ENCODE data around the gene LDAF1.

The LDAF1 gene

GRCh38 chr16:21211486-21211885, 53.0 kb downstream of the LDAF1 start, which contains the start of gene ZP2:
ZP2 (minus strand) TSS chr16:21211574; CDS start chr16:21211547, 27 bp downstream.
- Histone ChIP-seq H3K4me3 (ENCODE audit: low read depth in 1 of 2, low read length in 1 of 2) (no peak within 1 kb of the TSS), H3K27me3 (peaks cover 58% of the 10 kb centered on the region), H3K4me1 (ENCODE audit: control insufficient read depth in 1 of 2, insufficient read depth in 1 of 2, low read depth in 1 of 2, low read length in 1 of 2) (no peaks in the 10 kb centered on the region), H3K36me3 (no peaks in the 10 kb centered on the region), H3K9me3 (no peaks in the 10 kb centered on the region), H3K27ac (no peak within 1 kb of the TSS)
- TF ChIP-seq, protein P1, sequence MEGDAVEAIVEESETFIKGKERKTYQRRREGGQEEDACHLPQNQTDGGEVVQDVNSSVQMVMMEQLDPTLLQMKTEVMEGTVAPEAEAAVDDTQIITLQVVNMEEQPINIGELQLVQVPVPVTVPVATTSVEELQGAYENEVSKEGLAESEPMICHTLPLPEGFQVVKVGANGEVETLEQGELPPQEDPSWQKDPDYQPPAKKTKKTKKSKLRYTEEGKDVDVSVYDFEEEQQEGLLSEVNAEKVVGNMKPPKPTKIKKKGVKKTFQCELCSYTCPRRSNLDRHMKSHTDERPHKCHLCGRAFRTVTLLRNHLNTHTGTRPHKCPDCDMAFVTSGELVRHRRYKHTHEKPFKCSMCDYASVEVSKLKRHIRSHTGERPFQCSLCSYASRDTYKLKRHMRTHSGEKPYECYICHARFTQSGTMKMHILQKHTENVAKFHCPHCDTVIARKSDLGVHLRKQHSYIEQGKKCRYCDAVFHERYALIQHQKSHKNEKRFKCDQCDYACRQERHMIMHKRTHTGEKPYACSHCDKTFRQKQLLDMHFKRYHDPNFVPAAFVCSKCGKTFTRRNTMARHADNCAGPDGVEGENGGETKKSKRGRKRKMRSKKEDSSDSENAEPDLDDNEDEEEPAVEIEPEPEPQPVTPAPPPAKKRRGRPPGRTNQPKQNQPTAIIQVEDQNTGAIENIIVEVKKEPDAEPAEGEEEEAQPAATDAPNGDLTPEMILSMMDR (IDR thresholded peaks at IDR 0.05) = no peak

DNA sequence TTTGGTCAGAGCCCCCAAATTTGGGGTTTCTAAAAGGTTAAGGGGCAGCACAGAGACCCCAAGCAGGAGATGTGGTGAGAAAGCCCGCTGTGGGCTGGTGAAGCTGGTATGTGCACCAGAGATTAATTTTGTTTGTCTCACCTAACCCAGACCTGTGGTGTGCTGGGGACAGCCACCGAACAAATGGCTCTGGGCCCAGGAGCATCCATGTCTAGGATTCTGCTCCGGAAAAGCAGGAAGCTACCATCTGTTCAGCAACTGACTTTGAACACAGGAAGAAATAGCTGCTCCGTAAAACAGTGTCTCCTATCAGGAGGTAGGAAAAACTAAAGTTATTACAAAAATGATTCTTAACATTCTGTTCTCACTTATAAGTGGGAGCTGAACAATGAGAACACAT, 55.6 kb downstream of the LDAF1 start:
- H3K4me1 ChIP-seq (ENCODE audit: control insufficient read depth in 1 of 2, insufficient read depth in 1 of 2, low read depth in 1 of 2, low read length in 1 of 2) = no peaks in the 10 kb centered on the region
- no peaks in the 10 kb centered on the region for H3K9me3 ChIP-seq
- H3K36me3 ChIP-seq = no peaks in the 10 kb centered on the region
- no peak overlapping the region for H3K4me3 ChIP-seq (ENCODE audit: low read depth in 1 of 2, low read length in 1 of 2)
- peaks cover 57% of the 10 kb centered on the region for H3K27me3 ChIP-seq
- TF ChIP-seq, protein P1 (IDR thresholded peaks at IDR 0.05) = no peak
- H3K27ac ChIP-seq = no peak overlapping the region

DNA sequence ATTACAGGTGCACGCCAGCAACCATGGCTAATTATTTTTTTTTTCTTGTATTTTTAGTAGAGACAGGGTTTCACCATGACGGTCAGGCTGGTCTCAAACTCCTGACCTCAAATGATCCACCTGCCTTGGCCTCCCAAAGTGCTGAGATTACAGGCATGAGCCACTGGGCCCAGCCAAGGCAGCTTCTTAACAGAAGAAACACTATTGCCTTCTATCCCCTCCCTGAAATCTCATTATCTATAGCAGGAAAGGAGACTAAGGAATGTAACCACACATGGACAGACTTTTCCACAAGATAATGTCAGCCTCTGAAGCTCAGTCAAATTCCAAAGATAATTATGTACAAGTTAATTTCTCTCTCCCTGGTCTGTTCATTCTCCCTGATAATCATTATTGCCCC, 58.6 kb downstream of the LDAF1 start:
- Histone ChIP-seq H3K9me3 (no peaks in the 10 kb centered on the region), H3K4me1 (ENCODE audit: control insufficient read depth in 1 of 2, insufficient read depth in 1 of 2, low read depth in 1 of 2, low read length in 1 of 2) (no peaks in the 10 kb centered on the region)
- TF ChIP-seq, protein P1 (IDR thresholded peaks at IDR 0.05) = no peak

DNA sequence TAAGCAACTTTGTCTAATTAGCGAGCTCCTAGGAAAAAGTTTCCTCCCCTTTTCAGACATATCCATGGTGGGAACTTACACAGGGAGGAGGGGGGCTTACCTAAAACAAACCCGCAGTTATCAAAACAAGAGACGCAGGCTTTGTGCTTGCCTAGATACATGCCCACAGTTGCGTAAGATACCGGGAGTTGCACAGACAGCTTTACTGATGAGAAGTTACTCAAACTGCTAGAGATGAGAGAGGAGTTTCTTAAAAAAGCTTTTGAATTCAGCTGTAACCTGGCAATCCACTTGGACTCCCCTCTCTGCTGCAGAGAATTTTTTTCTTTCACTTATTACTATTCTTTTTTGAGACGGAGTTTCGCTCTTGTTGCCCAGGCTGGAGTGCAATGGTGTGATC, 59.7 kb downstream of the LDAF1 start:
- H3K27ac ChIP-seq = no peak overlapping the region
- peaks cover 52% of the 10 kb centered on the region for H3K27me3 ChIP-seq
- TF ChIP-seq, protein P1 (IDR thresholded peaks at IDR 0.05) = no peak
- H3K4me1 ChIP-seq (ENCODE audit: control insufficient read depth in 1 of 2, insufficient read depth in 1 of 2, low read depth in 1 of 2, low read length in 1 of 2) = no peaks in the 10 kb centered on the region
- H3K9me3 ChIP-seq = no peaks in the 10 kb centered on the region
- H3K36me3 ChIP-seq = no peaks in the 10 kb centered on the region
- H3K4me3 ChIP-seq (ENCODE audit: low read depth in 1 of 2, low read length in 1 of 2) = no peak overlapping the region

More for the DNA sequence above, 58.6 kb downstream of the LDAF1 start:
- Histone ChIP-seq H3K27me3 (peaks cover 46% of the 10 kb centered on the region), H3K4me3 (ENCODE audit: low read depth in 1 of 2, low read length in 1 of 2) (no peak overlapping the region), H3K36me3 (no peaks in the 10 kb centered on the region), H3K27ac (no peak overlapping the region)

DNA sequence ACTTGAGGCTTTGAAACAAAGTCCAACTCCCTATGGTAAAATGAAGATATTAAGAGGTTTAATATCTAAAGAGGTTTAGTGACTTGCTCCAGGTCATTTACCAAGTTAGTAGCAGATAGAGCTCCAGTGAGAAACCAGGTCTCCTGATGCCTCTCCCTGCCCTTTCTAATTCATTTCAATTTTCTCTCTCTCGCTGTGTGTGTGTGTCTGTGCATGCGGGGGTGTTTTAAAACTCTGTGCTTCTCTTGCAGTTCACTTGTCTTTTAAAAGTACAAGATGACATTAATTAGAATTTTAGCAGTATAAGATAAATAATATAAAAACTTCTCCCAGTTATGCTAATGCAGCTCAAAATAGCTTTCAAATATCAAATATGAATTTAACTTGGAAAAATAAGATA, 61.1 kb downstream of the LDAF1 start:
- Histone ChIP-seq H3K36me3 (no peaks in the 10 kb centered on the region), H3K4me1 (ENCODE audit: control insufficient read depth in 1 of 2, insufficient read depth in 1 of 2, low read depth in 1 of 2, low read length in 1 of 2) (no peaks in the 10 kb centered on the region), H3K9me3 (no peaks in the 10 kb centered on the region), H3K27ac (no peak overlapping the region), H3K27me3 (peaks cover 46% of the 10 kb centered on the region), H3K4me3 (ENCODE audit: low read depth in 1 of 2, low read length in 1 of 2) (no peak overlapping the region)
- TF ChIP-seq, protein P1 (IDR thresholded peaks at IDR 0.05) = no peak
